CD4-positive, alpha-beta T cell treated with Interleukin-10 for 1 hour (primary cell): ENCODE data around the gene POMT2.
A peak's percentile ranks its signal among the peaks of the same experiment; 100 is the strongest.
"Not testable (repeated sequence)": the region's sequence is repeated elsewhere in the genome, so short reads cannot be mapped to it uniquely, and the experiment has no call there.

Experiments
- DNase-seq: peaks from one replicate; pipeline ENCODE4 v3.0.0-alpha.2; 2020

POMT2 gene

GRCh38 chr14:77320238-77320935 lies at the start of gene POMT2:
TSS of gene POMT2 (minus strand) at chr14:77320883. CDS start at chr14:77320681, 202 bp downstream.
- peak; percentile 94 for DNase-seq

DNA sequence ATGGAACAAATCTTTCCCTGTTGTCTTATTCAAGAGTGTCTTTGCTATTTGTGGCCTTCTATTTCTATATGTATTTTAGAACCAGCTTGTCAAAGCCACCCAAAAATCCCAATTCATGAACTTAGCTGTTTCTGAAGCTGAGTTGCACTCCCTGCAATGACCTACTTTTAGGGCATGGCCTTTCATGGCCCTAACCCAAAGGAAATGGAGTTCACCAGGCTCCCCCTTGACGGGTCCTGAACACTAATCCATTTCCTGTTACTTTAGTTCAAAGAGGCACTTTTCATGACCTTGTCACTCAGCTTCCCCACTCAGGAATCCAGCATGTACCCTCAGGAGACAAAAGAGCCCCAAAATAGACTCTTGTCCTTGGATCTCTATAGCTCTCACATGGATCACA lies 48.6 kb upstream of the POMT2 start:
- peak; percentile 38 for DNase-seq

DNA sequence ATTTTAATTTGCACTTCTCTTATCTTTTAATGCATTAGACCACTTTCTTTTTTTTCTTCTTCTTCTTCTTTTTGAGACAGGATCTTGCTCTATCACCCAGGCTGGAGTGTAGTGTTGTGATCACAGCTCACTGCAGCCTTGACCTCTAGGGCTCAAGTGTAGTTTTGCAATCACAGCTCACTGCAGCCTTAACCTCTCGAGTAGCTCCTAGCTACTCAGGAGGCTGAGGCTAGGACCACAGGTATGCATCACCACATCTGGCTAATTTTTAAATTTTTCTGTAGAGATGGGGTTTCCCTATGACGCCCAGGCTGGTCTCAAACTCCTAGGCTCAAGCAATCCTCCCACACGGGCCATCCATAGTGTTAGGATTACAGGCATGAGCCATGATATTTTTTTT lies 43.5 kb upstream of the POMT2 start:
- no peak for DNase-seq

GRCh38 chr14:77359626-77360025 lies 38.9 kb upstream of the POMT2 start:
- DNase-seq, result no peak

DNA sequence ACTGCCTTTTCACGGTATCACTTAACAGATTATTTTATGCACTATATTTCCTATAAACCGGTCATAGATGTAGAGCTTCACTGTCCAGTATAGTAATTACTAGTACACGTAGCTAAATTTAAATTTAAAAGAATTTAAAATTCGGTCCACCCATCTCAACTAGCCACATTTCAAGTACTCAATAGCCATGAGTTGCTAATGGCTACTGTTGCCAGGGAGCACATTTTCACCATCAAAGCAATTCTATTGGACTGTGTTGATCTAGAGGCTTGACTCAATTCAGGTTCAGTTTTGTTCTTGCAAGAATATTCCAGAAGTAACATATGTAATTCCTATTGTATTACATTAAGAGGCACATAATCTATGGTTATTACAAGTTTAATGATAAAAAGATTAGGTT lies 36.2 kb upstream of the POMT2 start:
- no peak for DNase-seq

- no peak for DNase-seq
Measured at GRCh38 chr14:77355811-77356210, 35.1 kb upstream of the POMT2 start.

- DNase-seq, result no peak
Measured at GRCh38 chr14:77353469-77354141, 32.9 kb upstream of the POMT2 start.

GRCh38 chr14:77347751-77348150 lies 27.1 kb upstream of the POMT2 start:
- DNase-seq, result no peak

- no peak for DNase-seq
Measured at GRCh38 chr14:77346495-77346894, 25.8 kb upstream of the POMT2 start.

GRCh38 chr14:77344377-77344996 lies 23.8 kb upstream of the POMT2 start:
- DNase-seq, result no peak

DNA sequence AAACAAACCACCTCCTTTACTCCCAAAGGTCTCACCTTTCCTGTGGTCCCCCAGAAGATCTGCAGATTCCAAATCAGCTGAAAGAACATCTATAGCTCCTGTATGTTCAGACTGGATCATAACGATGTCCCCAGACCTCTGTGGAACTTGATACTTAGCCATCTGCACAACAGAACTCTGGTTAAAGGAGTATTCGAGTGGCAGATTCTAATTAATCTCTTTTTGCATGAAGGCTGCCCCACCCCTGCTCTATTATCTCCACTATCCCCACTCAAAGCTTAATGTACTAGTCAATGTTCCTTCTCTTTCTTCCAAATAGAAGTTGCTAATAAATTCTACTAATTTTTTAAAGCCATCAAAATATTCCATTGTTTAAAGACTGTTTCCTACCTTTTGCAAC lies 23.0 kb upstream of the POMT2 start:
- DNase-seq, result no peak

DNA sequence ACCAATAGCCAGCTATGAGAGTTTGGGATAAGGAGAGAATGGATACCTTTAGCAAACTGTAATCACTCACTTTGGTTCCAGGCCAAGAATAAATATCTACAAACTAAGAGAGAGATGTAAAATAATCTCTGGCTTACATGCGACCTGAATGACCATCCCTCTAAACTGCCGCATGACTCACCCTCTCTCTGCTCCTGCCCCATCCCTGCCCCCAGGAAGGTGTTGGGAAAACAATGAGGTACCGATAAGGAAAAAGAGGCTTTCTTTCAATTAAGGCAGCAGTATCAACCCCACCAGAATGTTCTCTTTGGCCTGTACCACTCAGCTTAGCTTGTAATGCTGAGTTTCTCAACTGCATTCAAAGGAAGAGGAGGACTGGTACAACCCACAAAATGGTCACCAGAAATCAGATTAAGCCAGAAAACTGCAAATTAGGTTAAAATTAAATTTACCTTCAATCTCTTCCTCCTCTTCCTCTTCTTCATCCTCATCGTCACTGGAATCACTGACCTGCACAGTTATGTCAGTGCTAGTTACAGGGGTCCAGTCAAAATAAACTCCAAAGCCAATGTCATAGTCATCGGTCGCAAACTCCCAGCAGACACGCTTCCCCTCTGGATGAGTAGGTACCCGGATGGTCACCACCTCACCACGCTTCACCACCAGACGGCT lies 22.2 kb upstream of the POMT2 start:
- DNase-seq, result no peak

- DNase-seq, result no peak
Measured at GRCh38 chr14:77340389-77340788, 19.7 kb upstream of the POMT2 start.

DNA sequence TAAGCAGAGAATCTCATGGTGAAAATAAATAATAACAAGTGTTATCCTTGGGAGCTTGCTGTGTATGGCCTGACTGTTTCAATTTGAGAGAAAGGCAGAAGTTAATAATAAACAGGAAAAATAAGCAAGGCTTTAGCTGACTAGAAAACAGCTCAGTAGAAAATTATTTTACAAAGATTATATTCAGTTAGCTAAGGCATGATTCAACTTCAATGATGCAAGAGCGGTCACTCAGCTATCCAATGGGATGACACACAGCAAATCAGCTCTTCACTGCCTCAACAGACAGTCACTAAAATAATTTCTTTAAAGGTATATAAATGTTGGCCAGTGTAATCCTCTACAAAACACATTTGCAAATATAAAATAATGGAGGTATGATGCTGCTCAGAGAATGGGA lies 18.7 kb upstream of the POMT2 start:
- DNase-seq, result no peak

- no peak for DNase-seq
Measured at GRCh38 chr14:77338302-77338701, 17.6 kb upstream of the POMT2 start.

GRCh38 chr14:77337880-77338279 lies 17.2 kb upstream of the POMT2 start:
- DNase-seq, result no peak

- DNase-seq, result not testable (repeated sequence)
Measured at GRCh38 chr14:77337255-77337654, 16.6 kb upstream of the POMT2 start.

- no peak for DNase-seq
Measured at GRCh38 chr14:77335576-77335975, 14.9 kb upstream of the POMT2 start.

GRCh38 chr14:77329872-77330271 lies 9.2 kb upstream of the POMT2 start:
- no peak for DNase-seq

DNA sequence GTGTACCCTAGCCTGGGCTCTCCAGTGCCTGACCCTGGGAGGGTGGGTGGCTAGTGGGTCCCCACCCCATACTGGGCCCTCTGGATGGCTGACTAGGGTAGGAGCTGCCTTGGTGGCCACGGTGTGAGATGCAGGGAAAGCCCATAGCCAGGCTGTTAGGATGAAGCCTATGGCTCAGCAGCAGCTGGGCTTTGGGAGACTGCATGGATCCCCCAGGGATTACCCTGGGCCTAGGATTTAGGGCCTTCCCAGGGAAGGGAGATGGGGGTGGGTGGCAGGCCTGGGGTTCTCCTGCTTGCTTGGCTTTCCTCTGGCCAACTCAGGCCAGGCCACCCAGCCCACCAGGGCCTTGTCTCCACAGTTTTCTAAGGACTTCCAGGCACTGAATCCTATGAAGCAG lies 6.4 kb upstream of the POMT2 start:
- no peak for DNase-seq

DNA sequence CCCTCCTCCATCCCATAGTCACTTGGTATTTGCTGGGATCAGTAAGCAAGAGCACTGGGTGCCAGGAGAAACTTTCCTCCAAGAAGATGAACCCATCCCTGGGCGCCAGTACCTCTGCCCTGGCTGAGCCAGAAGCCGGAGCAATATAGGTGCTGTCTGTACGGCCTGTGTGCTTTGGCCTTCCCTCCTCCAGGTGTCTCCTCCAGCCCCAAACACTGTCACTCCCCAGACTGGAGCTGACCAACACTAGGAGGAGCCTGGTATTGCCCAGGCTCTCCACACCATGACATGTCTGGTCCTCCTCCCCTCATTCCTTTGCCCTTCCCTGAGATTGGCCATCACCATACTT lies 5.0 kb upstream of the POMT2 start:
- no peak for DNase-seq

GRCh38 chr14:77324816-77325745 lies 4.4 kb upstream of the POMT2 start:
- no peak for DNase-seq

DNA sequence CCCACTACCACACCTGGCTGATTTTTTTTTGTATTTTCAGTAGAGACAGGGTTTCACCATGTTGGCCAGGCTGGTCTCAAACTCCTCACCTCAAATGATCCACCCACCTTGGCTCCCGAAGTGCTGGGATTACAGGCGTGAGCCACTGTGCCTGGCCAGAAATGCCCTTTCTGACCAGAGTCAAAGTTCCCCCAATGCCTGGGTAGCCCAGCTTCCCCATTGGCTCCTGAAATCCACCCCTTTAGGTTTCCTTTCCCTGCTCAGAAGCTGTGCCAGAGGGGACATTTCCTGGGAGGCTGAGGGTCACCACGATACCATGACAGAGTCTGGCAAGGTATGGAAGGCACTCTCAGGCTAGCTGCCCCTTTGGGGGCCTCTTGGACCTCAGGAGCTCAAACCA lies 3.6 kb upstream of the POMT2 start:
- DNase-seq, result no peak
